ENCODE data around the gene RPS19. TPM values are rescaled to one million over a fixed set of nuclear protein-coding genes. Genes with fewer than 3 reads are reported as not detected.
A peak's percentile ranks its signal among the peaks of the same experiment; 100 is the strongest.

RPS19 gene
- polyA plus RNA-seq, 4 donors, result 2,031 to 3,349 (median 2,770) TPM

GRCh38 chr19:41886761-41887710 lies 27.0 kb downstream of the RPS19 start:
- H3K36me3 ChIP-seq (ENCODE audit: control insufficient read depth in 3 of 3, insufficient read depth in 2 of 3, low read depth in 1 of 3, low read length in 3 of 3), result peaks cover 2 to 36% (median 5%) of the 10 kb centered on the region in 3 donors
- DNase-seq, result peak in 1 of 2 donors; percentile 67
- FAIRE-seq, result no peak
- peak overlapping the region in 2 of 3 donors; percentile 24 to 46 for H3K4me3 ChIP-seq (ENCODE audit: low read depth in 1 of 3, low read length in 3 of 3)
- H3K9me3 ChIP-seq (ENCODE audit: control insufficient read depth in 2 of 2, insufficient read depth in 1 of 2, low read depth in 1 of 2, low read length in 1 of 2), result no peaks in the 10 kb centered on the region
- peaks cover 4 to 32% (median 7%) of the 10 kb centered on the region in 3 donors for H3K4me1 ChIP-seq (ENCODE audit: control insufficient read depth in 3 of 3, insufficient read depth in 2 of 3, low read depth in 1 of 3, low read length in 2 of 3)
- WGBS, 3 donors, result 39 to 45% (median 39%) methylated on average over 13 of the region's 13 CpGs
- peak overlapping the region; percentile 46 to 84 (median 63) for H3K27ac ChIP-seq (ENCODE audit: low read depth in 1 of 3, low read length in 2 of 3)
- H3K27me3 ChIP-seq (ENCODE audit: control insufficient read depth in 3 of 3, insufficient read depth in 3 of 3, low read length in 3 of 3), result peaks cover 0 to 12% (median 0%) of the 10 kb centered on the region in 3 donors

GRCh38 chr19:41887711-41888382 lies 27.8 kb downstream of the RPS19 start:
- Histone ChIP-seq H3K36me3 (ENCODE audit: control insufficient read depth in 3 of 3, insufficient read depth in 2 of 3, low read depth in 1 of 3, low read length in 3 of 3) (peaks cover 2 to 44% (median 5%) of the 10 kb centered on the region in 3 donors), H3K27me3 (ENCODE audit: control insufficient read depth in 3 of 3, insufficient read depth in 3 of 3, low read length in 3 of 3) (peaks cover 0 to 5% (median 0%) of the 10 kb centered on the region in 3 donors), H3K27ac (ENCODE audit: low read depth in 1 of 3, low read length in 2 of 3) (peak overlapping the region; percentile 46 to 82 (median 56)), H3K4me1 (ENCODE audit: control insufficient read depth in 3 of 3, insufficient read depth in 2 of 3, low read depth in 1 of 3, low read length in 2 of 3) (peaks cover 4 to 32% (median 7%) of the 10 kb centered on the region in 3 donors), H3K9me3 (ENCODE audit: control insufficient read depth in 2 of 2, insufficient read depth in 1 of 2, low read depth in 1 of 2, low read length in 1 of 2) (no peaks in the 10 kb centered on the region), H3K4me3 (ENCODE audit: low read depth in 1 of 3, low read length in 3 of 3) (peak overlapping the region in 2 of 3 donors; percentile 20 to 46)
- WGBS, 3 donors, result 25 to 41% (median 28%) methylated on average over 17 of the region's 17 CpGs
- DNase-seq (peak; percentile 63 to 79), FAIRE-seq (no peak)

- H3K4me3 ChIP-seq (ENCODE audit: low read depth in 1 of 3, low read length in 3 of 3), result no peak overlapping the region
- DNase-seq (no peak), FAIRE-seq (no peak)
- peaks cover 2 to 49% (median 5%) of the 10 kb centered on the region in 3 donors for H3K36me3 ChIP-seq (ENCODE audit: control insufficient read depth in 3 of 3, insufficient read depth in 2 of 3, low read depth in 1 of 3, low read length in 3 of 3)
- H3K27ac ChIP-seq (ENCODE audit: low read depth in 1 of 3, low read length in 2 of 3), result no peak overlapping the region
- peaks cover 4 to 28% (median 7%) of the 10 kb centered on the region in 3 donors for H3K4me1 ChIP-seq (ENCODE audit: control insufficient read depth in 3 of 3, insufficient read depth in 2 of 3, low read depth in 1 of 3, low read length in 2 of 3)
- H3K27me3 ChIP-seq (ENCODE audit: control insufficient read depth in 3 of 3, insufficient read depth in 3 of 3, low read length in 3 of 3), result no peaks in the 10 kb centered on the region
- 82 to 90% (median 86%) methylated on average over 12 of the region's 12 CpGs for WGBS, 3 donors
- no peaks in the 10 kb centered on the region for H3K9me3 ChIP-seq (ENCODE audit: control insufficient read depth in 2 of 2, insufficient read depth in 1 of 2, low read depth in 1 of 2, low read length in 1 of 2)
These were observed 28.9 kb downstream of the RPS19 start for GRCh38 chr19:41888926-41889325.

DNA sequence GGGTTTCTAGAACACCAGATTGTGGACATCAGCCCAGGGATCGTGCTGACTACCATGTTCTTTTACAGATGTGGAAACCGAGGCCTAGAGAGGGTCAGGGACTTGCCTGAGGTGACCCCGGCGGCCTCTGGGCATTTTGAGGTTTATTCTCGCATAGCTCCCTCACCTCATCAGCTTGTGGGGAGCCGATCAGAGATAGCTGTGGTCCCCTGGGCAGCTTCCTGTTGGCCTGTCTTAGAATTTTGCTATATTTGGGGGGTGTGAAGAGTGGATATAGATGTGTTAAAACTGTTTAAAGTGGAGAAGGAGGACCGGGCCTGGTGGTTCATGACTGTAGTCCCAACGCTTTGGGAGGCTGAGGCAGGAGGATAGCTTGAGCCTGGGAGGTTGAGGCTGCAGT lies 29.8 kb downstream of the RPS19 start:
- peaks cover 3 to 24% (median 7%) of the 10 kb centered on the region in 3 donors for H3K4me1 ChIP-seq (ENCODE audit: control insufficient read depth in 3 of 3, insufficient read depth in 2 of 3, low read depth in 1 of 3, low read length in 2 of 3)
- no peaks in the 10 kb centered on the region for H3K27me3 ChIP-seq (ENCODE audit: control insufficient read depth in 3 of 3, insufficient read depth in 3 of 3, low read length in 3 of 3)
- WGBS, 3 donors, result 78 to 88% (median 85%) methylated on average over 8 of the region's 8 CpGs
- peaks cover 5 to 58% (median 7%) of the 10 kb centered on the region in 3 donors for H3K36me3 ChIP-seq (ENCODE audit: control insufficient read depth in 3 of 3, insufficient read depth in 2 of 3, low read depth in 1 of 3, low read length in 3 of 3)
- H3K27ac ChIP-seq (ENCODE audit: low read depth in 1 of 3, low read length in 2 of 3), result no peak overlapping the region
- FAIRE-seq (no peak), DNase-seq (no peak)
- H3K9me3 ChIP-seq (ENCODE audit: control insufficient read depth in 2 of 2, insufficient read depth in 1 of 2, low read depth in 1 of 2, low read length in 1 of 2), result no peaks in the 10 kb centered on the region
- H3K4me3 ChIP-seq (ENCODE audit: low read depth in 1 of 3, low read length in 3 of 3), result no peak overlapping the region

GRCh38 chr19:41890936-41891335 lies 30.9 kb downstream of the RPS19 start:
- FAIRE-seq (no peak), DNase-seq (no peak)
- Histone ChIP-seq H3K27ac (ENCODE audit: low read depth in 1 of 3, low read length in 2 of 3) (no peak overlapping the region), H3K4me3 (ENCODE audit: low read depth in 1 of 3, low read length in 3 of 3) (no peak overlapping the region), H3K27me3 (ENCODE audit: control insufficient read depth in 3 of 3, insufficient read depth in 3 of 3, low read length in 3 of 3) (no peaks in the 10 kb centered on the region), H3K9me3 (ENCODE audit: control insufficient read depth in 2 of 2, insufficient read depth in 1 of 2, low read depth in 1 of 2, low read length in 1 of 2) (no peaks in the 10 kb centered on the region), H3K36me3 (ENCODE audit: control insufficient read depth in 3 of 3, insufficient read depth in 2 of 3, low read depth in 1 of 3, low read length in 3 of 3) (peaks cover 7 to 69% (median 12%) of the 10 kb centered on the region in 3 donors), H3K4me1 (ENCODE audit: control insufficient read depth in 3 of 3, insufficient read depth in 2 of 3, low read depth in 1 of 3, low read length in 2 of 3) (peaks cover 0 to 17% (median 2%) of the 10 kb centered on the region in 3 donors)
- 94 to 96% (median 95%) methylated on average over 4 of the region's 4 CpGs for WGBS, 3 donors

DNA sequence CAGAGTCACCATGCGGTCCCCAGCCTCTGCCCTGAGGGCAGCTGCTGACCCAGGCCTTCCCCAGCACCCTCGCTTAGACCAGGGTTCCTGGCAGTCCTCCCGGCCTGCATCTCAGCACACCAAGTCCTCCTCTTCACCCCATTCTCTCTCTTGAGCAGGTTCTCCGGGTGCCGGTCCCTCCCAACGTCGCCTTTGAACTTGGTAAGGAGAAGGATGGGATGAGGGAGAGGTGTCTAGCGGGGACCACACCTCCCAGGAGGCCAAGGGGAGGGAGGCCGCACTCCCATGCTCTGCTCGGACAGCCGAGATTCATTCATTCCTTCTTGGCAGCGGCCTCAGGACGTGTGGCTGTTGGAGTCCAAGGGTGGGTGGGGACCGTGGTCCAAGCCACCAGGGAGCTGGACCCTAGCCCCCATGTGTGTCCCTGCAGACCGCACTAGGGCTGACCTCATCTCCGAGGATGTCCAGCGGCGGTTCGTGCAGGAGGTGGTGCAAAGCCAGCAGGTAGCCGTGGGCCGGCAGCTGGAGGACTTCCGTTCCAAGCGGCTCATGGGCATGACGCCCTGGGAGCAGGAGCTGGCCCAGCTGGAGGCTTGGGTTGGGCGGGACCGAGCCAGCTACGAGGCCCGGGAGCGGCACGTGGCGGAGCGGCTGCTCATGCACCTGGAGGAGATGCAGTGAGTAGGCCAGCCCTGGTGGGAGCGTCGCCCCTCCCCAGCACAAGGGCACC lies 32.3 kb downstream of the RPS19 start:
- 88 to 92% (median 90%) methylated on average over 30 to 34 of the region's 34 CpGs for WGBS, 3 donors
- no peaks in the 10 kb centered on the region for H3K9me3 ChIP-seq (ENCODE audit: control insufficient read depth in 2 of 2, insufficient read depth in 1 of 2, low read depth in 1 of 2, low read length in 1 of 2)
- H3K27me3 ChIP-seq (ENCODE audit: control insufficient read depth in 3 of 3, insufficient read depth in 3 of 3, low read length in 3 of 3), result no peaks in the 10 kb centered on the region
- peaks cover 7 to 77% (median 17%) of the 10 kb centered on the region in 3 donors for H3K36me3 ChIP-seq (ENCODE audit: control insufficient read depth in 3 of 3, insufficient read depth in 2 of 3, low read depth in 1 of 3, low read length in 3 of 3)
- FAIRE-seq, result no peak
- H3K27ac ChIP-seq (ENCODE audit: low read depth in 1 of 3, low read length in 2 of 3), result no peak overlapping the region
- DNase-seq, result no peak
- no peak overlapping the region for H3K4me3 ChIP-seq (ENCODE audit: low read depth in 1 of 3, low read length in 3 of 3)
- peaks cover 0 to 9% (median 0%) of the 10 kb centered on the region in 3 donors for H3K4me1 ChIP-seq (ENCODE audit: control insufficient read depth in 3 of 3, insufficient read depth in 2 of 3, low read depth in 1 of 3, low read length in 2 of 3)

- no peak overlapping the region for H3K27ac ChIP-seq (ENCODE audit: low read depth in 1 of 3, low read length in 2 of 3)
These were observed 33.8 kb downstream of the RPS19 start for GRCh38 chr19:41893899-41894298.

DNA sequence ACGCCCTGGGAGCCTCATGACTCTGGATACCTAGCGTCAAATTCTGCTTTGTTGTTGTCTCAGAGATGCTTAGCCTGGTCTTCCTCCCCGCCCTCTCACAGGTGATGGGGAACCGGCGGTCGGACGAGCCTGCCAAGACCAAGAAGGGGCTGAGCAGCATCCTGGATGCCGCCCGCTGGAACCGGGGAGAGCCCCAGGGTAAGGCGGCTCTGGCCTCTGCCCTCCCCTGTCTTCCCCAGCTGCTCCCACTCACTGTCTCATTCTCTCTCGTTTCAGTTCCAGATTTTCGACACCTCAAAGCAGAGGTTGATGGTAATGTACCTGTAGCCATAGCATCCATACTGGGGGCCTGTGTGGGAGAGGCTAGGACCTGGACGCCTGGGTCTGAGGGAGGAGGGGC lies 34.3 kb downstream of the RPS19 start:
- 83 to 90% (median 85%) methylated on average over 14 of the region's 14 CpGs for WGBS, 3 donors
- Histone ChIP-seq H3K9me3 (ENCODE audit: control insufficient read depth in 2 of 2, insufficient read depth in 1 of 2, low read depth in 1 of 2, low read length in 1 of 2) (no peaks in the 10 kb centered on the region), H3K4me1 (ENCODE audit: control insufficient read depth in 3 of 3, insufficient read depth in 2 of 3, low read depth in 1 of 3, low read length in 2 of 3) (no peaks in the 10 kb centered on the region), H3K27ac (ENCODE audit: low read depth in 1 of 3, low read length in 2 of 3) (no peak overlapping the region), H3K36me3 (ENCODE audit: control insufficient read depth in 3 of 3, insufficient read depth in 2 of 3, low read depth in 1 of 3, low read length in 3 of 3) (peaks cover 9 to 76% (median 19%) of the 10 kb centered on the region in 3 donors), H3K27me3 (ENCODE audit: control insufficient read depth in 3 of 3, insufficient read depth in 3 of 3, low read length in 3 of 3) (no peaks in the 10 kb centered on the region), H3K4me3 (ENCODE audit: low read depth in 1 of 3, low read length in 3 of 3) (no peak overlapping the region)
- no peak for FAIRE-seq
- DNase-seq, result no peak

More at GRCh38 chr19:41893899-41894298, 33.8 kb downstream of the RPS19 start:
- no peaks in the 10 kb centered on the region for H3K9me3 ChIP-seq (ENCODE audit: control insufficient read depth in 2 of 2, insufficient read depth in 1 of 2, low read depth in 1 of 2, low read length in 1 of 2)
- no peaks in the 10 kb centered on the region for H3K4me1 ChIP-seq (ENCODE audit: control insufficient read depth in 3 of 3, insufficient read depth in 2 of 3, low read depth in 1 of 3, low read length in 2 of 3)
- DNase-seq, result no peak
- H3K36me3 ChIP-seq (ENCODE audit: control insufficient read depth in 3 of 3, insufficient read depth in 2 of 3, low read depth in 1 of 3, low read length in 3 of 3), result peaks cover 10 to 78% (median 20%) of the 10 kb centered on the region in 3 donors
- 71 to 85% (median 82%) methylated on average over 5 to 6 of the region's 6 CpGs for WGBS, 3 donors
- H3K27me3 ChIP-seq (ENCODE audit: control insufficient read depth in 3 of 3, insufficient read depth in 3 of 3, low read length in 3 of 3), result no peaks in the 10 kb centered on the region
- no peak for FAIRE-seq
- no peak overlapping the region for H3K4me3 ChIP-seq (ENCODE audit: low read depth in 1 of 3, low read length in 3 of 3)
